Transverse colon (tissue), 4 donors: ENCODE results near the gene BCAM.

Experiments
- POLR2AphosphoS5 ChIP-seq, 3 donors: sonication (generic); formaldehyde crosslinking; IDR thresholded peaks; one replicate each; pipeline ENCODE4 v1.6.1; 2016; ENCODE audit warnings: antibody characterized with exemption in 3 of 3
- TF ChIP-seq, protein P1 (sequence below), 5 experiments: fragments of 200-600 bp in 3 of 5; fragments of 450-650 bp in 2 of 5; sonication (generic) in 3 of 5; IDR thresholded peaks; 1 replicate in 2 of 5; 2 replicates in 3 of 5; pipeline ENCODE4 v1.5.1; 2016 to 2017; ENCODE audit warnings: antibody characterized with exemption in 5 of 5, inconsistent platforms in 3 of 5, mild to moderate bottlenecking in 2 of 5, moderate library complexity in 1 of 5

DNA sequence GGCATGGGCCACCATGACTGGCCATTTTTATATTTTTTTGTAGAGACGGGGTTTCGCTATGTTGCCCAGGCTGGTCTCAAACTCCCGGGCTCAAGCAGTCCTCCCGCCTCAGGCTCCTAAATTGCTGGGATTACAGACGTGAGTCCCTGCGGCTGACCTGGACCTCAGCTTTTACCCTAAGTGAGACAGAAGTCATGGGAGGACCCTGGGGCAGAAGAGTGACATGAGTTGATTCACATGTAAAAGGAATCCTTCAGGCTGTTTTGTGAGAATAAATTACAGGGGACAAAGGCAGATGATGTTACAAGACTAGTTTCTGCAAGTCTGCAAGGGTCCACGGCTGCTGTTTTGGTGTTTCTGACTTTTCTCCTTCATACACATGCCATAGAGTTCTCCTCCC lies 2.6 kb upstream of the BCAM start:
- TF ChIP-seq, protein P1, sequence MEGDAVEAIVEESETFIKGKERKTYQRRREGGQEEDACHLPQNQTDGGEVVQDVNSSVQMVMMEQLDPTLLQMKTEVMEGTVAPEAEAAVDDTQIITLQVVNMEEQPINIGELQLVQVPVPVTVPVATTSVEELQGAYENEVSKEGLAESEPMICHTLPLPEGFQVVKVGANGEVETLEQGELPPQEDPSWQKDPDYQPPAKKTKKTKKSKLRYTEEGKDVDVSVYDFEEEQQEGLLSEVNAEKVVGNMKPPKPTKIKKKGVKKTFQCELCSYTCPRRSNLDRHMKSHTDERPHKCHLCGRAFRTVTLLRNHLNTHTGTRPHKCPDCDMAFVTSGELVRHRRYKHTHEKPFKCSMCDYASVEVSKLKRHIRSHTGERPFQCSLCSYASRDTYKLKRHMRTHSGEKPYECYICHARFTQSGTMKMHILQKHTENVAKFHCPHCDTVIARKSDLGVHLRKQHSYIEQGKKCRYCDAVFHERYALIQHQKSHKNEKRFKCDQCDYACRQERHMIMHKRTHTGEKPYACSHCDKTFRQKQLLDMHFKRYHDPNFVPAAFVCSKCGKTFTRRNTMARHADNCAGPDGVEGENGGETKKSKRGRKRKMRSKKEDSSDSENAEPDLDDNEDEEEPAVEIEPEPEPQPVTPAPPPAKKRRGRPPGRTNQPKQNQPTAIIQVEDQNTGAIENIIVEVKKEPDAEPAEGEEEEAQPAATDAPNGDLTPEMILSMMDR (IDR thresholded peaks at IDR 0.05) = no peak
- no peak for TF ChIP-seq POLR2AphosphoS5 (IDR thresholded peaks at IDR 0.05)
